Astrocyte (in vitro differentiated cells and primary cell): ENCODE data around the gene ABCA6. TPM values are rescaled to one million over a fixed set of nuclear protein-coding genes. Genes with fewer than 3 reads are reported as not detected.

ENCODE experiments used
- DNase-seq: peaks from one replicate; pipeline ENCODE4 v3.0.0-alpha.2; 2010; ENCODE audit warnings: low read depth
- FAIRE-seq: peaks from 2 replicates; lab custom pipeline; 2011; peaks lifted over from hg19 to GRCh38; lab: Jason Lieb, UNC
- H2AFZ ChIP-seq: 2 replicates; pipeline ENCODE4 v1.6.0; 2012; ENCODE audit warnings: low read depth, low read length, inconsistent platforms
- H3K27ac ChIP-seq: 2 replicates; pipeline ENCODE4 v1.5.1; 2011; ENCODE audit warnings: low read depth, low read length, inconsistent platforms
- H3K27me3 ChIP-seq: 2 replicates; pipeline ENCODE4 v1.6.0; 2011; ENCODE audit warnings: low read length, inconsistent platforms; ENCODE audit not compliant: insufficient read depth
- H3K36me3 ChIP-seq: 2 replicates; pipeline ENCODE4 v1.5.1; 2011; ENCODE audit warnings: low read length, inconsistent platforms; ENCODE audit not compliant: insufficient read depth
- H3K4me1 ChIP-seq: 2 replicates; pipeline ENCODE4 v1.5.1; 2011; ENCODE audit warnings: low read length, inconsistent platforms; ENCODE audit not compliant: insufficient read depth
- H3K4me2 ChIP-seq: 2 replicates; pipeline ENCODE4 v1.6.0; 2012; ENCODE audit warnings: low read length, inconsistent platforms
- H3K4me3 ChIP-seq: 2 replicates; pipeline ENCODE4 v1.5.1; 2011; ENCODE audit warnings: low read depth, mild to moderate bottlenecking, low read length, inconsistent platforms; ENCODE audit not compliant: insufficient read depth
- H3K79me2 ChIP-seq: 2 replicates; pipeline ENCODE4 v1.6.0; 2012; ENCODE audit warnings: mild to moderate bottlenecking, low read length, inconsistent platforms; ENCODE audit not compliant: insufficient read depth
- H3K9ac ChIP-seq: 2 replicates; pipeline ENCODE4 v1.6.0; 2012; ENCODE audit warnings: mild to moderate bottlenecking, low read length, inconsistent platforms
- H3K9me3 ChIP-seq: 2 replicates; pipeline ENCODE4 v1.5.1; 2012; ENCODE audit warnings: low read depth, mild to moderate bottlenecking, low read length, inconsistent platforms; ENCODE audit not compliant: insufficient read depth
- H4K20me1 ChIP-seq: 2 replicates; pipeline ENCODE4 v1.6.0; 2012; ENCODE audit warnings: low read length, inconsistent platforms; ENCODE audit not compliant: insufficient read depth
- H3K27ac Mint-ChIP-seq: one replicate; pipeline ENCODE4 v1.8.0; 2021; ENCODE audit warnings: mild to moderate bottlenecking, mixed read lengths; ENCODE audit not compliant: unreplicated experiment
- H3K27me3 Mint-ChIP-seq: one replicate; pipeline ENCODE4 v1.8.0; 2021; ENCODE audit warnings: low read depth, mixed read lengths; ENCODE audit not compliant: unreplicated experiment
- H3K36me3 Mint-ChIP-seq: one replicate; pipeline ENCODE4 v1.8.0; 2021; ENCODE audit warnings: low read depth, mixed read lengths; ENCODE audit not compliant: unreplicated experiment
- H3K4me1 Mint-ChIP-seq: one replicate; pipeline ENCODE4 v1.8.0; 2021; ENCODE audit warnings: low read depth, mixed read lengths; ENCODE audit not compliant: unreplicated experiment
- H3K4me3 Mint-ChIP-seq: one replicate; pipeline ENCODE4 v1.8.0; 2021; ENCODE audit warnings: mild to moderate bottlenecking, moderate library complexity, mixed read lengths; ENCODE audit not compliant: unreplicated experiment
- H3K9me3 Mint-ChIP-seq: one replicate; pipeline ENCODE4 v1.8.0; 2021; ENCODE audit warnings: mild to moderate bottlenecking, mixed read lengths; ENCODE audit not compliant: unreplicated experiment
- CTCF ChIP-seq: IDR thresholded peaks from 2 replicates; pipeline ENCODE4 v1.5.1; 2011; ENCODE audit warnings: low read depth, mild to moderate bottlenecking, inconsistent platforms, low read length, moderate library complexity; ENCODE audit not compliant: insufficient read depth
- EZH2 ChIP-seq: IDR thresholded peaks from 2 replicates; pipeline ENCODE4 v1.6.1; 2012; ENCODE audit warnings: mild to moderate bottlenecking, low read length, inconsistent platforms; ENCODE audit not compliant: insufficient read depth
- total RNA-seq: library from RNA; stranded (reverse); gene quantifications from 2 replicates; pipeline ENCODE4 v1.2.1, GENCODE V29; 2021

ABCA6 gene
- total RNA-seq, 1 donor from 2014 or later = not detected

- H3K27me3 Mint-ChIP-seq = no peaks in the 10 kb centered on the region
- Histone ChIP-seq H4K20me1 (no peaks in the 10 kb centered on the region), H3K36me3 (no peaks in the 10 kb centered on the region), H3K79me2 (no peaks in the 10 kb centered on the region), H3K27ac (no peak overlapping the region), H3K4me1 (peaks cover 6% of the 10 kb centered on the region), H2AFZ (no peak overlapping the region), H3K27me3 (no peaks in the 10 kb centered on the region), H3K4me3 (no peak overlapping the region), H3K4me2 (no peak overlapping the region), H3K9ac (no peak overlapping the region), H3K9me3 (no peaks in the 10 kb centered on the region)
- H3K27ac Mint-ChIP-seq = no peak overlapping the region
- H3K4me3 Mint-ChIP-seq = no peak overlapping the region
- no peaks in the 10 kb centered on the region for H3K36me3 Mint-ChIP-seq
- no peaks in the 10 kb centered on the region for H3K9me3 Mint-ChIP-seq
- no peak for DNase-seq
- peaks cover 15% of the 10 kb centered on the region for H3K4me1 Mint-ChIP-seq
- TF ChIP-seq CTCF = no peak
- FAIRE-seq = no peak
These were observed 95.4 kb downstream of the ABCA6 start for GRCh38 chr17:69046121-69046807.

GRCh38 chr17:69045646-69046045 lies 96.0 kb downstream of the ABCA6 start:
- Histone ChIP-seq H2AFZ (no peak overlapping the region), H3K9ac (no peak overlapping the region), H3K4me2 (no peak overlapping the region), H3K4me3 (no peak overlapping the region), H3K9me3 (no peaks in the 10 kb centered on the region), H3K4me1 (peaks cover 6% of the 10 kb centered on the region), H3K27me3 (no peaks in the 10 kb centered on the region), H3K27ac (no peak overlapping the region), H3K36me3 (no peaks in the 10 kb centered on the region), H4K20me1 (no peaks in the 10 kb centered on the region), H3K79me2 (no peaks in the 10 kb centered on the region)
- Mint-ChIP-seq H3K27me3 (no peaks in the 10 kb centered on the region), H3K9me3 (no peaks in the 10 kb centered on the region), H3K36me3 (no peaks in the 10 kb centered on the region), H3K4me1 (peaks cover 15% of the 10 kb centered on the region), H3K27ac (no peak overlapping the region), H3K4me3 (no peak overlapping the region)
- no peak for DNase-seq
- FAIRE-seq = no peak
- TF ChIP-seq EZH2 (no peak), CTCF (no peak)

- no peaks in the 10 kb centered on the region for H3K36me3 Mint-ChIP-seq
- H3K9me3 ChIP-seq = no peaks in the 10 kb centered on the region
- FAIRE-seq (no peak), DNase-seq (no peak)
- H3K4me3 ChIP-seq = no peak overlapping the region
- H3K4me2 ChIP-seq = no peak overlapping the region
- no peak overlapping the region for H3K4me3 Mint-ChIP-seq
- no peaks in the 10 kb centered on the region for H4K20me1 ChIP-seq
- no peaks in the 10 kb centered on the region for H3K27me3 ChIP-seq
- TF ChIP-seq EZH2 (no peak), CTCF (no peak)
- H3K27ac Mint-ChIP-seq = no peak overlapping the region
- H3K79me2 ChIP-seq = no peaks in the 10 kb centered on the region
- H3K36me3 ChIP-seq = no peaks in the 10 kb centered on the region
- peaks cover 6% of the 10 kb centered on the region for H3K4me1 ChIP-seq
- H3K9ac ChIP-seq = no peak overlapping the region
- H3K9me3 Mint-ChIP-seq = no peaks in the 10 kb centered on the region
- H3K4me1 Mint-ChIP-seq = peaks cover 15% of the 10 kb centered on the region
- no peak overlapping the region for H2AFZ ChIP-seq
- no peak overlapping the region for H3K27ac ChIP-seq
- H3K27me3 Mint-ChIP-seq = no peaks in the 10 kb centered on the region
These were observed 97.3 kb downstream of the ABCA6 start for GRCh38 chr17:69044371-69044770.
